CD1c-positive myeloid dendritic cell (primary cell): ENCODE data around the gene OCRL.

Experiments used
- DNase-seq: peaks from one replicate; pipeline ENCODE4 v3.0.0-alpha.2; 2016; ENCODE audit errors: extremely low spot score

Gene OCRL

DNA sequence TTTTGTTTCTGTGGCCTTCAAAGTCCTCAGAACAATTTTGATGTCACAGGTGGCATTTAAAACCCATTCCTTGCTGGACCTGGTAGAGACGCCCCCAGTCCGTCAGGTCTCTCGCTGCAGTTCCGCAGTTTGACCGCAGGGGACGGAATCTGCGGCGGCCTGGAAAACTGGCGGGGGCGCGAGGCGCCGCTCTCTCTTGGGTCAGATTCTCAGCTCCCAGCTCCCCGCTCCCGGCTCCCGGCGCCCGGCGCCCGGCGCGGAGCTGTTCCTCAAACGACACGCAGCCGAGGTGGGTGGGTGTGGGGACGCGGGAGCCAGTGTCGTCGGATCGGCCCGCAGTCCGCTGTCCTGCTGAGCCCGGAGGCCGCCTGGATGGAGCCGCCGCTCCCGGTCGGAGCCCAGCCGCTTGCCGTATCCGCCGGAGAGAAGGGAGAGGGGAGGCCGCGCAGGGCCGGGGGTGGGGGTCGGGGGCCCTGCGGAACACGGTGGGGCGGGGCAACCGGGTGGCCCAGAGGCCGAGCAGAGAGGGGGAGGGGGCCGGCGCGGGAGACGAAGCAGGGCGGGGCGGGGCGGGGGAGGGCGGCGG is at the start of gene OCRL:
Gene OCRL, plus strand, starts transcription at position 192 of the 586 bp plus-strand sequence. Its CDS starts 181 bp downstream, at position 373.
- DNase-seq, result peak; percentile 74

DNA sequence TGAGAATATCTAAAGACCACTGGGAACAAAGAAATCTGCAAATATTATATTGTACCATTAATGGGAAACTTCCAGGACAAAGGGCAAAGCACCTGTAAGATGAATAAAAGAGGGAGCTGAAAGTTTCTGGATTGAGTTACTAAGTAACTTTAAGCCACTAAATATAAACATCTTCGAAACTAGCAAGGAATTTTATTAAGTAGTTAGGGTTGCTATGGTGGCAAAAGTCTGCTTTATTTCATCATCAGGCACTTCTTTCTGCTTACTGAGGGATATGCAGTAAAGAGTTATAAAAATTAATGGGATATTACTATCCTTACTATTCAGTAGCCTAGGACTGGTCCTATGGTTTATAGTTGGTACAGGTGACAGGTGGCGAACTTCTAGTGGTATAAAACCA is 49.7 kb upstream of the OCRL start:
- DNase-seq, result no peak

- DNase-seq, result no peak
These were observed 46.4 kb upstream of the OCRL start for GRCh38 chrX:129493643-129494042.

- DNase-seq, result no peak
These were observed 45.2 kb upstream of the OCRL start for GRCh38 chrX:129494887-129495286.

DNA sequence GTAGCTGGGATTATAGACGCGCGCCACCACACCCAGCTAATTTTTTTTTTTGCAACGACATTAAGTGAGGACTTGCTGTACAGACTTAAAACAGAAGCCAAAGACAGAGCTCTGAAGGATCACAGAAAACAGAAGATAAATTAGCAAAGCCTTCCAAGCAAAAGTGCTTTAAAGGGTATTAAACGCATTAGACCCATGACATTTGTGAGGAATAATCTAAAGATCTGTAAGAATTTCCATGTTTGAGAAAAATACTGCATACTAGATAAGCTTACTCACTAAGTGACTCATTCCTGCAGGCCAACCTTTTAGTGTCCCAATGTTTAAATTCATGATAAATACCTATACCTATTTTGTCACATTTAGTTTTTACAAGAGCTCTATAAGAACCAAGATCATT is 44.2 kb upstream of the OCRL start:
- no peak for DNase-seq

- no peak for DNase-seq
These were observed 43.4 kb upstream of the OCRL start for GRCh38 chrX:129496625-129497024.

GRCh38 chrX:129497146-129497843 is 42.8 kb upstream of the OCRL start:
- no peak for DNase-seq

GRCh38 chrX:129510331-129510730 is 29.7 kb upstream of the OCRL start:
- no peak for DNase-seq

DNA sequence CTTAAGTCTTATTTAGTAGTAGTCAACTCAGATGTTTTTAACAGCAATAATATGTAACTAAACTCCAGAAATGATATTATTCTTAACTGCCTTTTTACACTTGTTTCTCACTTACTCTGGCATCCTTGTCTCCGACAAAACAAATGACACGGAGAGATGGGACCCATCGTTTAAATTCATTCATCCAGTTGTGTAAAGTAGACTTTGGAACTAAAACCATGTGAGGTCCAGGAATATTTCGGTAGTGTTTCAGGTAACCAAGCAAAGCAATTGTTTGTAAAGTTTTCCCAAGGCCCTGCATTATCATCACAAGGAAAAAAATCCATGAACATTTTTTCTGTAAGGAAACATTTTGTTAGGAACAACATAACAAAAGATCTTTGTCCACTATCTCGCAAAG is 28.4 kb upstream of the OCRL start:
- no peak for DNase-seq

GRCh38 chrX:129512409-129512808 is 27.6 kb upstream of the OCRL start:
- DNase-seq, result no peak

- no peak for DNase-seq
These were observed 23.7 kb upstream of the OCRL start for GRCh38 chrX:129516402-129516801.

- DNase-seq, result no peak
These were observed 19.9 kb upstream of the OCRL start for GRCh38 chrX:129520151-129520550.

DNA sequence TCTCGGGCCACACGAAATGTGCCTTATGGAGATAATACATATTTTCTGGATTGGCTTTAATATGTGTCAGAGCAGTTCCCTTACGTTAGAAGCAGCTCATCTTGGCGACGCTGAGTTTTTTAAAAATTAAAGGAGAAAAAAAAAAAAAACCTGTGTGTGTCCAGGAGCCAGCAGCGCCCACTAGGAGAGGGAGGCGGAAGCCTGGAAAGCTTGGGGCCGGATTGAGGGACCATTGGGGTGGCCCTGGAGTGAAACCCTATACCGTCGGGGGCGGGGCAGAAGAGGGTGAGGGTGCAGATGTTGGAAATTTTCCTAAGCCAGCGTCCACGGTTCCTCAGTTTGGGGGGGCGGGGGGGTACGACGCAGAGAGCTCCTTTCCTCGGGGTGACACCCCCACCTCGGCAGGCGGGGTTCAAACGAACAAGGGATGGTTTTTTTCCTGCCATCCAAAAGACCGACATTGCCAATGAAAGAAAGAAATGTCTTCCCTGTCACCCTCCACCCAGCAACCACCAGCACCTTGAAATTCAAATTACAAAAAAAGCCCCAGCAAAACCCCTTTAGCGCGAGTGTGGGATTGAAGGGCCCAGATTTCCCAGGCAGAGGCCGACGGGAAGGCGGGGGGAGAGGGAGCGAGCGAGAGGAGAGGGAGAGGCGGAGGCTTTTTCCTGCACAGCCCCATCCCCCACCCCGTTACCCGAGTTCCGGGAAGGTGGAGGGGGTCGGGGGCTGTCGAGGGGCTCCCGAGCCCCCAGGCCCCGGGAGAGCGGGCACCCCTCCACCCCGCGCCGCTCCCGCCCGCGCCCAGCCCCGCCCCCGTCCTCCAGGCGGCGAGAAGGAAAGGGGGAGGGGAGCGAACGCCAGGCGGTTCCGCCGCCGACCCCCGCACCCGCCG is 17.6 kb upstream of the OCRL start:
- no peak for DNase-seq

- DNase-seq, result no peak
These were observed 16.8 kb upstream of the OCRL start, which contains the start of gene SMARCA1 for GRCh38 chrX:129523079-129523911. TSS of gene SMARCA1 (minus strand) at chrX:129523490. CDS start at chrX:129523370, 120 bp downstream.

DNA sequence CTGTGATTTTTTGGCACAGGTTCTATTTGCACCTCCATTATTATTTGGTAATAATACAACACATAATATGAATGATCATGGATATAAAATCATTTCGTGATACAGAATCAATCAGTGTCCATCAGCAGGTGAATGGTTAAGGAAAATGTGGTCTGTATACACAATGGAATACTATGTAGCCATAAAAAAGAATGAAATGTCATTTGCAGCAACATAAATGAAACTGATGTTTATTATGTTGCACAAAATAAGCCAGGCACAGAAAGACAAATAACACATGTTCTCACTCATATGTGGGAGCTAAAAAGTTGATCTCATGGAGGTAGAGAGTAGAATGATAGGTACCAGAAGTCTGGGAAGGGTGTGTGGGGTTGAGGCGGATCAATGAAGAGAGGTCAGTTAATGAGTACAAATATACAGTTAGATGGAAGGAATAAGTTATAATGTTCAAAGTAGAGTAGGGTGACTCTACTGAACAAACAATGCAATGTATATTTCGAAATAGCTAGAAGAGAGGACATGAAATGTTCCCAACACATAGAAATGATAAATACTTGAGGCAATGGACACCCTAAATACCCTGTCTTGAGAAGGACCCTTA is 15.7 kb upstream of the OCRL start:
- DNase-seq, result no peak

GRCh38 chrX:129525162-129525561 is 14.9 kb upstream of the OCRL start:
- no peak for DNase-seq

DNA sequence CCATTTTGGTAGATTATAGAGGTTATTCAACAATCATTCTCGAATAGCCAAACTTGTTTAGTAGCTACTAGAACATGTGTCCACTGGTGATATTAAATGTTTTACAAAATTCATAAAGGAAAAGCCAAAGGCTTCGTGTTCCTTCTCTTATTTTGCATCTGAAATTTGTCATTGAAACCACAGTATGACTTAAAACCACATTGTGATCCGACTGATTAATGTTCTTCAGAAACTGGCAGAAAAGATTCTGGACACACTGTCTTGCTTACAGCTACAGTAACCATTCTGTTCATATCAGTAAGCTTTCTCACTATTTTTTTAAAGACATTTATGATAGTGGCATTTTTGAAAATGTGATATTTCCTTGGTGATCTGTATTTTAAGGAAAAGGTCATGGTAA is 14.2 kb upstream of the OCRL start:
- no peak for DNase-seq

DNA sequence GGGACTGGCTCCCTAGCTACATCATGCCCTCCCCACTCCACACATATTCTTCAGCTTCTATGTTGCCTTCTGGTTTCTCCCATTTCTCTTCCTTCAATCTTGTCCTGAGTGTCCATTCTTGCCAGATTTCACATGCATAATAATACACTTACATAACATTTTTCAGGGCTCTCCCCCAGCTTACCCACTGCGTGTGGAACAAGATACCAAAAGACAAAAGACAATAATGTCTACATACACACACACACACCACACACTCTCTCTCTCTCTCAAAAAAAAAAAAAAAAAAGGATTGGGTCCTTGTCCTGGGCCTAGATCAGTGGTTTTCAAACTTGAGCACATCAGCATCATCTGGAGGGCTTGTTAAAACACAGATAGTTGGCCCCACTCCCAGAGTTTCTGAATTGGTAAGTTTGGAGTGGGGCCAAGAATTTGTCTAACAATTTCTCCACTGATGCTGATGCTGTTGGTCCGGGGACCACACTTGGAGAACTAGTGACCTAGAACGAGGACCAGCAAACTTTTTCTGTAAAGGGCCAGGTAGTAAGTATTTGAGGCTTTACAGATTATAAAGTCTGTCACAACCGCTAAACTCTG is 10.3 kb upstream of the OCRL start:
- no peak for DNase-seq

- DNase-seq, result no peak
These were observed 9.6 kb upstream of the OCRL start for GRCh38 chrX:129530410-129530809.

- no peak for DNase-seq
These were observed 8.9 kb upstream of the OCRL start for GRCh38 chrX:129531132-129531531.
